A673 (cell line): ENCODE measurements around the gene PAM16.

Experiments
- CTCF ChIP-seq: fragments of 300-800, 200-600 bp; sonication (generic); conservative IDR thresholded peaks from 2 replicates; pipeline ENCODE4 v1.5.1; 2017; ENCODE audit warnings: low read depth, mild to moderate bottlenecking, antibody characterized with exemption, low read length, moderate library complexity, mixed read lengths
- EZH2 ChIP-seq: fragments of 200-600 bp; sonication (generic); IDR thresholded peaks from 2 replicates; pipeline ENCODE4 v1.6.1; 2017; ENCODE audit warnings: borderline replicate concordance, low read depth, mild to moderate bottlenecking, mixed read lengths, antibody characterized with exemption, low read length; ENCODE audit not compliant: poor library complexity, severe bottlenecking

GRCh38 chr16:4351880-4352279, 759 bp upstream of the PAM16 start:
- TF ChIP-seq EZH2 = no peak
- TF ChIP-seq CTCF = no peak
